ENCODE measurements around the gene EIF3J.
"Not testable (repeated sequence)": the region's sequence is repeated elsewhere in the genome, so short reads cannot be mapped to it uniquely, and the experiment has no call there.

DNA sequence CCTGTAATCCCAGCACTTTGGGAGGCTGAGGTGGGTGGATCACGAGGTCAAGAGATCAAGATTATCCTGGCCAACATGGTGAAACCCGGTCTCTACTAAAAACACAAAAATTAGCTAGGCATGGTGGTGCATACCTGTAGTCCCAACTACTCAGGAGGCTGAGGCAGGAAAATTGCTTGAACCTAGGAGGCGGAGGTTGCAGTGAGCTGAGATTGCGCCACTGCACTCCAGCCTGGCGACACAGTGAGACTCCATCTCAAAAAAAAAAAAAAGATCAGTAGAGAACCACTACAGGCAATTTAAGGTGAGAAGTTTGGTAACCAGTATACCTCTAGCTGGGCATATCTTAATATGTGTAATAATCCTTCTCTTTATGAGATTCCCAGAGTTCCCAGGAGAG is 7.8 kb downstream of the EIF3J start:
- TF ChIP-seq, protein P1, sequence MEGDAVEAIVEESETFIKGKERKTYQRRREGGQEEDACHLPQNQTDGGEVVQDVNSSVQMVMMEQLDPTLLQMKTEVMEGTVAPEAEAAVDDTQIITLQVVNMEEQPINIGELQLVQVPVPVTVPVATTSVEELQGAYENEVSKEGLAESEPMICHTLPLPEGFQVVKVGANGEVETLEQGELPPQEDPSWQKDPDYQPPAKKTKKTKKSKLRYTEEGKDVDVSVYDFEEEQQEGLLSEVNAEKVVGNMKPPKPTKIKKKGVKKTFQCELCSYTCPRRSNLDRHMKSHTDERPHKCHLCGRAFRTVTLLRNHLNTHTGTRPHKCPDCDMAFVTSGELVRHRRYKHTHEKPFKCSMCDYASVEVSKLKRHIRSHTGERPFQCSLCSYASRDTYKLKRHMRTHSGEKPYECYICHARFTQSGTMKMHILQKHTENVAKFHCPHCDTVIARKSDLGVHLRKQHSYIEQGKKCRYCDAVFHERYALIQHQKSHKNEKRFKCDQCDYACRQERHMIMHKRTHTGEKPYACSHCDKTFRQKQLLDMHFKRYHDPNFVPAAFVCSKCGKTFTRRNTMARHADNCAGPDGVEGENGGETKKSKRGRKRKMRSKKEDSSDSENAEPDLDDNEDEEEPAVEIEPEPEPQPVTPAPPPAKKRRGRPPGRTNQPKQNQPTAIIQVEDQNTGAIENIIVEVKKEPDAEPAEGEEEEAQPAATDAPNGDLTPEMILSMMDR (conservative IDR thresholded peaks at IDR 0.05; ENCODE audit: low read length): not testable (repeated sequence)
- not testable (repeated sequence) for TF ChIP-seq EZH2phosphoT487 (IDR thresholded peaks at IDR 0.05; ENCODE audit: borderline replicate concordance)

All from Loucy (cell line).